Liver (tissue), 9 donors: Measurements from ENCODE around the gene HOXC6. TPM values are rescaled to one million over a fixed set of nuclear protein-coding genes. Genes with fewer than 3 reads are reported as not detected.
"Not testable (repeated sequence)": the region's sequence is repeated elsewhere in the genome, so short reads cannot be mapped to it uniquely, and the experiment has no call there.

Experiments used
- DNase-seq: peaks from one replicate; pipeline ENCODE4 v3.0.0-alpha.2; 2017; ENCODE audit warnings: low spot score
- H3K27ac ChIP-seq, 2 donors: one replicate each; pipeline ENCODE4 v1.7.0; 2013; ENCODE audit warnings: inconsistent platforms in 2 of 2, low read length in 2 of 2, control low read depth in 1 of 2, low read depth in 1 of 2, mild to moderate bottlenecking in 1 of 2
- H3K27me3 ChIP-seq, 4 donors: one replicate each; pipeline versions ENCODE4 v1.6.1 to v1.7.0; 2013; ENCODE audit warnings: low read length in 3 of 4, inconsistent platforms in 1 of 4, mild to moderate bottlenecking in 1 of 4, moderate library complexity in 1 of 4; ENCODE audit not compliant: control insufficient read depth in 4 of 4, insufficient read depth in 4 of 4
- H3K36me3 ChIP-seq, 4 donors: one replicate each; pipeline versions ENCODE4 v1.6.1 to v1.7.0; 2013; ENCODE audit warnings: low read length in 3 of 4, mild to moderate bottlenecking in 3 of 4, low read depth in 1 of 4, moderate library complexity in 1 of 4; ENCODE audit not compliant: control insufficient read depth in 4 of 4, insufficient read depth in 3 of 4
- H3K4me1 ChIP-seq, 4 donors: one replicate each; pipeline versions ENCODE4 v1.6.1 to v1.7.0; 2013; ENCODE audit warnings: low read length in 3 of 4, mild to moderate bottlenecking in 3 of 4, moderate library complexity in 1 of 4; ENCODE audit not compliant: control insufficient read depth in 4 of 4, insufficient read depth in 4 of 4
- H3K4me3 ChIP-seq, 3 donors: one replicate each; pipeline versions ENCODE4 v1.6.1 to v1.7.0; 2013; ENCODE audit warnings: low read length in 3 of 3, control low read depth in 1 of 3, low read depth in 1 of 3, mild to moderate bottlenecking in 1 of 3
- H3K9ac ChIP-seq, 2 donors: one replicate each; pipeline ENCODE4 v1.7.0; 2013; ENCODE audit warnings: low read length in 2 of 2, mild to moderate bottlenecking in 2 of 2, moderate library complexity in 2 of 2, control low read depth in 1 of 2, low read depth in 1 of 2
- H3K9me3 ChIP-seq, 4 donors: one replicate each; pipeline versions ENCODE4 v1.6.1 to v1.7.0; 2013; ENCODE audit warnings: low read length in 3 of 4; ENCODE audit not compliant: control insufficient read depth in 4 of 4
- ATF3 ChIP-seq: IDR thresholded peaks from 2 replicates; pipeline ENCODE4 v1.6.1; 2016; ENCODE audit warnings: antibody characterized with exemption
- CTCF ChIP-seq: fragments of 150-350 bp; IDR thresholded peaks from 2 replicates; pipeline ENCODE4 v1.5.1; 2017; ENCODE audit warnings: improper control_type of control experiment, low read depth, low read length; ENCODE audit not compliant: missing input control
- EGR1 ChIP-seq, 2 donors: IDR thresholded peaks; 2 replicates each; pipeline ENCODE4 v1.6.1; 2016 to 2018; ENCODE audit warnings: antibody characterized with exemption in 2 of 2, low read depth in 2 of 2
- GABPA ChIP-seq, 2 donors: IDR thresholded peaks in 1 of 2; conservative IDR thresholded peaks in 1 of 2; 2 replicates each; pipeline ENCODE4 v1.6.1; 2016; ENCODE audit warnings: antibody characterized with exemption in 2 of 2, mild to moderate bottlenecking in 1 of 2, moderate library complexity in 1 of 2
- HNF4G ChIP-seq: IDR thresholded peaks from 2 replicates; pipeline ENCODE4 v1.6.1; 2016; ENCODE audit warnings: antibody characterized with exemption
- JUND ChIP-seq, 2 donors: IDR thresholded peaks; 2 replicates each; pipeline ENCODE4 v1.6.1; 2016; ENCODE audit warnings: antibody characterized with exemption in 2 of 2
- MAX ChIP-seq: IDR thresholded peaks from 2 replicates; pipeline ENCODE4 v1.6.1; 2016; ENCODE audit warnings: antibody characterized with exemption
- NR2F2 ChIP-seq: IDR thresholded peaks from 2 replicates; pipeline ENCODE4 v1.6.1; 2016; ENCODE audit warnings: antibody characterized with exemption
- RAD21 ChIP-seq, 2 donors: IDR thresholded peaks; 2 replicates each; pipeline ENCODE4 v1.6.1; 2016; ENCODE audit warnings: antibody characterized with exemption in 2 of 2, mild to moderate bottlenecking in 2 of 2
- REST ChIP-seq: IDR thresholded peaks from 2 replicates; pipeline ENCODE4 v1.6.1; 2016; ENCODE audit warnings: antibody characterized with exemption, mild to moderate bottlenecking
- RXRA ChIP-seq, 2 donors: IDR thresholded peaks; 2 replicates each; pipeline ENCODE4 v1.6.1; 2017 to 2018; ENCODE audit warnings: antibody characterized with exemption in 2 of 2, mild to moderate bottlenecking in 1 of 2
- TAF1 ChIP-seq: conservative IDR thresholded peaks from 2 replicates; pipeline ENCODE4 v1.6.1; 2016; ENCODE audit warnings: antibody characterized with exemption, mild to moderate bottlenecking
- WGBS: extraction: QIAGEN DNeasy Blood & Tissue Kit; methylation state at CpG from one replicate; pipeline ENCODE4 v1.1.7; 2013; 5-methylcytosine and 5-hydroxymethylcytosine counted together
- polyA plus RNA-seq, 2 donors: library from polyadenylated mRNA; stranded (reverse) in 1 of 2; unstranded in 1 of 2; fragments of 200-250 nt in 1 of 2; fragments of >200 nt in 1 of 2; fragmentation: Nextera tagmentation in 1 of 2; extraction: Ambion mirVana in 1 of 2; gene quantifications; one replicate each; pipeline versions ENCODE4 v1.2.1 to v1.2.3, GENCODE V29; 2013 to 2015
- total RNA-seq, 2 donors: library from RNA; depleted of rRNA; stranded (reverse); fragments of >200 nt; gene quantifications; one replicate each; pipeline ENCODE4 v1.2.3, GENCODE V29; 2014
- donor health status: healthy.
- donor health status: healthy.
- donor health status: healthy.
- donor health status: healthy.
- donor health status: healthy.

The HOXC6 gene
- total and polyA plus RNA-seq, 4 donors = 0.33 TPM; not detected in 3

- Histone ChIP-seq H3K27ac (no peak overlapping the region), H3K36me3 (no peaks in the 10 kb centered on the region)
These were observed 47.2 kb downstream of the HOXC6 start for GRCh38 chr12:54075409-54075808.

GRCh38 chr12:54075974-54076373 lies 47.7 kb downstream of the HOXC6 start:
- H3K4me1 ChIP-seq = no peaks in the 10 kb centered on the region
- no peak overlapping the region for H3K27ac ChIP-seq
- TF ChIP-seq JUND (IDR thresholded peaks at IDR 0.05) (no peak), HNF4G (no peak), NR2F2 (no peak), RAD21 (IDR thresholded peaks at IDR 0.05) (no peak), GABPA (IDR thresholded peaks at IDR 0.05 in 1 of 2, conservative IDR thresholded peaks at IDR 0.05 in 1 of 2) (no peak), TAF1 (no peak), EGR1 (IDR thresholded peaks at IDR 0.05; ENCODE audit: low read depth in 2 of 2) (no peak), CTCF (no peak), RXRA (IDR thresholded peaks at IDR 0.05) (no peak), REST (no peak), MAX (no peak)
- H3K36me3 ChIP-seq = no peaks in the 10 kb centered on the region
- no peak overlapping the region for H3K9ac ChIP-seq
- no peaks in the 10 kb centered on the region for H3K9me3 ChIP-seq
- peaks cover 0 to 9% (median 2%) of the 10 kb centered on the region in 4 donors for H3K27me3 ChIP-seq
- H3K4me3 ChIP-seq = no peak overlapping the region
- DNase-seq = no peak

More at GRCh38 chr12:54075409-54075808, 47.2 kb downstream of the HOXC6 start:
- 38% methylated on average over 6 of the region's 6 CpGs for WGBS
- no peaks in the 10 kb centered on the region for H3K9me3 ChIP-seq
- peaks cover 0 to 9% (median 2%) of the 10 kb centered on the region in 4 donors for H3K27me3 ChIP-seq
- no peak for DNase-seq
- TF ChIP-seq ATF3 = no peak
- no peak for TF ChIP-seq REST
- H3K9ac ChIP-seq = no peak overlapping the region
- H3K4me1 ChIP-seq = no peaks in the 10 kb centered on the region
- H3K4me3 ChIP-seq = no peak overlapping the region

- WGBS = 55% methylated on average over 10 of the region's 10 CpGs
- H3K9me3 ChIP-seq, H3K36me3 ChIP-seq, H3K27ac ChIP-seq, H3K4me3 ChIP-seq, H3K4me1 ChIP-seq, H3K9ac ChIP-seq, DNase-seq, H3K27me3 ChIP-seq: not testable (repeated sequence)
These were observed 49.6 kb downstream of the HOXC6 start for GRCh38 chr12:54077843-54078242.

GRCh38 chr12:54079115-54079514 lies 50.9 kb downstream of the HOXC6 start:
- not testable (repeated sequence) for H3K4me3 ChIP-seq, H3K4me1 ChIP-seq, DNase-seq, H3K36me3 ChIP-seq, H3K27ac ChIP-seq, H3K9ac ChIP-seq, H3K9me3 ChIP-seq, H3K27me3 ChIP-seq
- 54% methylated on average over 9 of the region's 9 CpGs for WGBS
